ENCODE measurements around the gene RERE. TPM values are rescaled to one million over a fixed set of nuclear protein-coding genes. Genes with fewer than 3 reads are reported as not detected.
"Not testable (repeated sequence)": the region's sequence is repeated elsewhere in the genome, so short reads cannot be mapped to it uniquely, and the experiment has no call there.

RERE gene
- total RNA-seq, 2 donors from 2014 or later = 144 to 174 TPM

- Histone ChIP-seq H3K36me3 (no peaks in the 10 kb centered on the region), H3K27ac (peak overlapping the region; percentile 9 to 61), H3K4me1 (ENCODE audit: control insufficient read depth in 1 of 2, low read depth in 2 of 2) (peaks cover 7 to 44% of the 10 kb centered on the region in 2 donors), H3K9me3 (no peaks in the 10 kb centered on the region), H3K4me3 (peak overlapping the region; percentile 62), H3K27me3 (replicated peaks; ENCODE audit: insufficient read depth) (no peaks in the 10 kb centered on the region)
- no peak for TF ChIP-seq CTCF (IDR thresholded peaks at IDR 0.05)
- DNase-seq (ENCODE audit: low spot score) = no peak
- ATAC-seq (ENCODE audit: insufficient number of reproducible peaks, low FRiP score, low read depth) = no peak
Measured at GRCh38 chr1:8597455-8597854, 220.0 kb downstream of the RERE start.

- ATAC-seq (ENCODE audit: insufficient number of reproducible peaks, low FRiP score, low read depth) = no peak
Measured at GRCh38 chr1:8595941-8596340, 221.5 kb downstream of the RERE start.

GRCh38 chr1:8595332-8595731 is 222.1 kb downstream of the RERE start:
- Histone ChIP-seq H3K4me1 (ENCODE audit: control insufficient read depth in 1 of 2, low read depth in 2 of 2) (peaks cover 7 to 45% of the 10 kb centered on the region in 2 donors), H3K36me3 (no peaks in the 10 kb centered on the region), H3K27me3 (replicated peaks; ENCODE audit: insufficient read depth) (no peaks in the 10 kb centered on the region), H3K4me3 (no peak overlapping the region), H3K9me3 (no peaks in the 10 kb centered on the region), H3K27ac (no peak overlapping the region)
- ATAC-seq (ENCODE audit: insufficient number of reproducible peaks, low FRiP score, low read depth) (no peak), DNase-seq (ENCODE audit: low spot score) (no peak)
- TF ChIP-seq CTCF (IDR thresholded peaks at IDR 0.05) = no peak

More at GRCh38 chr1:8595941-8596340, 221.5 kb downstream of the RERE start:
- Histone ChIP-seq H3K36me3 (no peaks in the 10 kb centered on the region), H3K4me3 (no peak overlapping the region), H3K27me3 (replicated peaks; ENCODE audit: insufficient read depth) (no peaks in the 10 kb centered on the region), H3K9me3 (no peaks in the 10 kb centered on the region), H3K27ac (peak overlapping the region in 1 of 2 donors; percentile 17), H3K4me1 (ENCODE audit: control insufficient read depth in 1 of 2, low read depth in 2 of 2) (peaks cover 7 to 44% of the 10 kb centered on the region in 2 donors)
- DNase-seq (ENCODE audit: low spot score) = no peak
- TF ChIP-seq CTCF (IDR thresholded peaks at IDR 0.05) = no peak

GRCh38 chr1:8593292-8593691 is 224.1 kb downstream of the RERE start:
- peaks cover 7 to 30% of the 10 kb centered on the region in 2 donors for H3K4me1 ChIP-seq (ENCODE audit: control insufficient read depth in 1 of 2, low read depth in 2 of 2)
- DNase-seq (ENCODE audit: low spot score); H3K27ac ChIP-seq; ATAC-seq (ENCODE audit: insufficient number of reproducible peaks, low FRiP score, low read depth); H3K9me3 ChIP-seq; H3K27me3 ChIP-seq (replicated peaks; ENCODE audit: insufficient read depth); H3K4me3 ChIP-seq; H3K36me3 ChIP-seq: not testable (repeated sequence)

GRCh38 chr1:8591569-8591968 is 225.9 kb downstream of the RERE start:
- no peak for TF ChIP-seq CTCF (IDR thresholded peaks at IDR 0.05)
- no peak for DNase-seq (ENCODE audit: low spot score)
- ATAC-seq (ENCODE audit: insufficient number of reproducible peaks, low FRiP score, low read depth) = no peak
- Histone ChIP-seq H3K9me3 (no peaks in the 10 kb centered on the region), H3K27me3 (replicated peaks; ENCODE audit: insufficient read depth) (no peaks in the 10 kb centered on the region), H3K4me3 (no peak overlapping the region), H3K4me1 (ENCODE audit: control insufficient read depth in 1 of 2, low read depth in 2 of 2) (peaks cover 0 to 16% of the 10 kb centered on the region in 2 donors), H3K27ac (no peak overlapping the region), H3K36me3 (no peaks in the 10 kb centered on the region)

GRCh38 chr1:8590721-8591351 is 226.6 kb downstream of the RERE start:
- TF ChIP-seq CTCF (IDR thresholded peaks at IDR 0.05) = no peak
- no peak for ATAC-seq (ENCODE audit: insufficient number of reproducible peaks, low FRiP score, low read depth)
- no peak overlapping the region for H3K27ac ChIP-seq

More at GRCh38 chr1:8590721-8591351, 226.6 kb downstream of the RERE start:
- peaks cover 0 to 9% of the 10 kb centered on the region in 2 donors for H3K4me1 ChIP-seq (ENCODE audit: control insufficient read depth in 1 of 2, low read depth in 2 of 2)
- no peaks in the 10 kb centered on the region for H3K36me3 ChIP-seq
- H3K27me3 ChIP-seq (replicated peaks; ENCODE audit: insufficient read depth) = no peaks in the 10 kb centered on the region
- H3K4me3 ChIP-seq = no peak overlapping the region
- H3K9me3 ChIP-seq = no peaks in the 10 kb centered on the region
- no peak for DNase-seq (ENCODE audit: low spot score)
